HCT116 (cell line): ENCODE measurements around the gene MAP2K6.

ENCODE experiments used
- CEBPB ChIP-seq: IDR thresholded peaks from 2 replicates; pipeline ENCODE4 v1.6.1; 2012; ENCODE audit warnings: low read depth
- ELF1 ChIP-seq: IDR thresholded peaks from 2 replicates; pipeline ENCODE4 v1.6.1; 2012; ENCODE audit warnings: low read depth, borderline replicate concordance
- EZH2 ChIP-seq: fragments of 200-600 bp; sonication (generic); IDR thresholded peaks from 2 replicates; pipeline ENCODE4 v1.6.1; 2017; ENCODE audit warnings: antibody characterized with exemption, mixed run types
- EZH2phosphoT487 ChIP-seq: fragments of 200-600 bp; IDR thresholded peaks from 2 replicates; pipeline ENCODE4 v1.6.1; 2018; ENCODE audit warnings: antibody characterized with exemption, borderline replicate concordance
- POLR2A ChIP-seq: IDR thresholded peaks from 2 replicates; pipeline ENCODE4 v1.7.0; 2011; ENCODE audit warnings: borderline replicate concordance; ENCODE audit not compliant: insufficient read depth, insufficient read length; ENCODE audit errors: extremely low read depth
- POLR2AphosphoS5 ChIP-seq: IDR thresholded peaks from 2 replicates; pipeline ENCODE4 v1.6.1; 2011; ENCODE audit warnings: mild to moderate bottlenecking, low read depth, low read length, moderate library complexity
- SIN3A ChIP-seq: IDR thresholded peaks from 2 replicates; pipeline ENCODE4 v1.6.1; 2012; ENCODE audit warnings: low read depth
- SP1 ChIP-seq: IDR thresholded peaks from 2 replicates; pipeline ENCODE4 v1.6.1; 2012; ENCODE audit warnings: low read depth
- TCF7L2 ChIP-seq: IDR thresholded peaks from 2 replicates; pipeline ENCODE4 v1.7.0; 2011; ENCODE audit warnings: borderline replicate concordance, inconsistent platforms; ENCODE audit not compliant: insufficient read depth, insufficient read length; ENCODE audit errors: extremely low read depth
- ZNF274 ChIP-seq: fragments of 200-500 bp; sonication (Bioruptor generic); IDR thresholded peaks from 2 replicates; pipeline ENCODE4 v1.6.1; 2014; ENCODE audit warnings: mild to moderate bottlenecking, low read depth, low read length, inconsistent platforms
- TF ChIP-seq, protein P1 (sequence below), 3 experiments: fragments of 200-600 bp in 1 of 3; sonication (generic) in 1 of 3; IDR thresholded peaks in 2 of 3; conservative IDR thresholded peaks in 1 of 3; 2 replicates each; pipeline ENCODE4 v1.5.1; 2012 to 2017; ENCODE audit warnings: low read depth in 2 of 3, low read length in 2 of 3, antibody characterized with exemption in 1 of 3, borderline replicate concordance in 1 of 3, control low read depth in 1 of 3, mild to moderate bottlenecking in 1 of 3, mixed read lengths in 1 of 3, mixed run types in 1 of 3, moderate library complexity in 1 of 3; ENCODE audit not compliant: insufficient read depth in 1 of 3
- TF ChIP-seq, protein P2 (sequence below): IDR thresholded peaks from 2 replicates; pipeline ENCODE4 v1.6.1; 2012
- TF ChIP-seq, protein P3 (sequence below): IDR thresholded peaks from 2 replicates; pipeline ENCODE4 v1.6.1; 2012; ENCODE audit warnings: low read depth

DNA sequence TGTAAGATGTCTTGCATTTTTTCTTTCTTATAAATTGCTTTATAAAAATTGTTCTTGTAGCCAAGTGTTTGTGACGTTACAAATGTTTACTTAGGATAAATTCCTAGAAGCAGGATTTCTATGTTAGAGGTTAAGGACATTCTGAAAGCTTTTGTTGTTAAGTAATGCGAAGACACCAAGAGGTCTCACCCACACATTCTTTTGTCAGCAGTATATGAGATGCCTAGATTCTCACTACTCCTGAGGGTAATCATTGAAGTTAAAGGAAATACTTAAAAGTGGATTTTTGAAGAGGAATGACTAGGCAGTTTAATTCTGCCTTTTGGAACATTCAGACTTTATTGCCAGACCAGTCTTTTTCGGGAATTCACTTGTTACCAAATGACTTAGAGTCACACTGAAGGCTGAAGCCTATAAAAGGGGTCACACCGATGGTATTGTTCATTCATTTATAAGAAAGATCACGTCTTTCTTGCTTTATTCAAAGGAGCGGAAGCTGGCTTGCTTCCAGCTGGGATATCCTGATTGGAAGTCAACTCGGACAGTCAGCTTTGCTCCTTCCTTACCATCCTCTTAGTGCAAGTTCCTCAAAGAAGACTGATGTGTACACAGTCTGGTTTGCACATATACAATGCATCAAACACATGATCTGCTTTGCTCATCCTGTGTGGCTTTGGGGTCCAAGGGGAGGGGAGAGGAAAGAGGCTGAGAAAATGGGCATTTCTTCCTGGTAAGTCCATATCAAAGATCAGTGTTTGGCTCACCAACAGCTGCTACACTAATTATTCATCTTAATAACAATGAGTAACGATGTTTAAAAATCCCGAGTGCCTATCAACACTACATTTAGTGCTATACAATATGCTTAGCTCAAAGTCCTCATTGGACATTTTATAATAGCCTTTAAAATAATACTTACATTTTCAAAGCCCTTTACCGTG lies 160.0 kb downstream of the MAP2K6 start:
- TF ChIP-seq, protein P1, sequence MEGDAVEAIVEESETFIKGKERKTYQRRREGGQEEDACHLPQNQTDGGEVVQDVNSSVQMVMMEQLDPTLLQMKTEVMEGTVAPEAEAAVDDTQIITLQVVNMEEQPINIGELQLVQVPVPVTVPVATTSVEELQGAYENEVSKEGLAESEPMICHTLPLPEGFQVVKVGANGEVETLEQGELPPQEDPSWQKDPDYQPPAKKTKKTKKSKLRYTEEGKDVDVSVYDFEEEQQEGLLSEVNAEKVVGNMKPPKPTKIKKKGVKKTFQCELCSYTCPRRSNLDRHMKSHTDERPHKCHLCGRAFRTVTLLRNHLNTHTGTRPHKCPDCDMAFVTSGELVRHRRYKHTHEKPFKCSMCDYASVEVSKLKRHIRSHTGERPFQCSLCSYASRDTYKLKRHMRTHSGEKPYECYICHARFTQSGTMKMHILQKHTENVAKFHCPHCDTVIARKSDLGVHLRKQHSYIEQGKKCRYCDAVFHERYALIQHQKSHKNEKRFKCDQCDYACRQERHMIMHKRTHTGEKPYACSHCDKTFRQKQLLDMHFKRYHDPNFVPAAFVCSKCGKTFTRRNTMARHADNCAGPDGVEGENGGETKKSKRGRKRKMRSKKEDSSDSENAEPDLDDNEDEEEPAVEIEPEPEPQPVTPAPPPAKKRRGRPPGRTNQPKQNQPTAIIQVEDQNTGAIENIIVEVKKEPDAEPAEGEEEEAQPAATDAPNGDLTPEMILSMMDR (IDR thresholded peaks at IDR 0.05 in 2 of 3, conservative IDR thresholded peaks at IDR 0.05 in 1 of 3; ENCODE audit: borderline replicate concordance in 1 of 3, insufficient read depth in 1 of 3, low read depth in 2 of 3, low read length in 2 of 3), result no peak
- TF ChIP-seq ZNF274 (no peak), SIN3A (no peak), CEBPB (no peak), POLR2AphosphoS5 (no peak), TCF7L2 (no peak), POLR2A (no peak), EZH2phosphoT487 (no peak), EZH2 (no peak), ELF1 (no peak), SP1 (no peak)
- TF ChIP-seq, protein P2, sequence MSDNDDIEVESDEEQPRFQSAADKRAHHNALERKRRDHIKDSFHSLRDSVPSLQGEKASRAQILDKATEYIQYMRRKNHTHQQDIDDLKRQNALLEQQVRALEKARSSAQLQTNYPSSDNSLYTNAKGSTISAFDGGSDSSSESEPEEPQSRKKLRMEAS, result no peak
- TF ChIP-seq, protein P3, sequence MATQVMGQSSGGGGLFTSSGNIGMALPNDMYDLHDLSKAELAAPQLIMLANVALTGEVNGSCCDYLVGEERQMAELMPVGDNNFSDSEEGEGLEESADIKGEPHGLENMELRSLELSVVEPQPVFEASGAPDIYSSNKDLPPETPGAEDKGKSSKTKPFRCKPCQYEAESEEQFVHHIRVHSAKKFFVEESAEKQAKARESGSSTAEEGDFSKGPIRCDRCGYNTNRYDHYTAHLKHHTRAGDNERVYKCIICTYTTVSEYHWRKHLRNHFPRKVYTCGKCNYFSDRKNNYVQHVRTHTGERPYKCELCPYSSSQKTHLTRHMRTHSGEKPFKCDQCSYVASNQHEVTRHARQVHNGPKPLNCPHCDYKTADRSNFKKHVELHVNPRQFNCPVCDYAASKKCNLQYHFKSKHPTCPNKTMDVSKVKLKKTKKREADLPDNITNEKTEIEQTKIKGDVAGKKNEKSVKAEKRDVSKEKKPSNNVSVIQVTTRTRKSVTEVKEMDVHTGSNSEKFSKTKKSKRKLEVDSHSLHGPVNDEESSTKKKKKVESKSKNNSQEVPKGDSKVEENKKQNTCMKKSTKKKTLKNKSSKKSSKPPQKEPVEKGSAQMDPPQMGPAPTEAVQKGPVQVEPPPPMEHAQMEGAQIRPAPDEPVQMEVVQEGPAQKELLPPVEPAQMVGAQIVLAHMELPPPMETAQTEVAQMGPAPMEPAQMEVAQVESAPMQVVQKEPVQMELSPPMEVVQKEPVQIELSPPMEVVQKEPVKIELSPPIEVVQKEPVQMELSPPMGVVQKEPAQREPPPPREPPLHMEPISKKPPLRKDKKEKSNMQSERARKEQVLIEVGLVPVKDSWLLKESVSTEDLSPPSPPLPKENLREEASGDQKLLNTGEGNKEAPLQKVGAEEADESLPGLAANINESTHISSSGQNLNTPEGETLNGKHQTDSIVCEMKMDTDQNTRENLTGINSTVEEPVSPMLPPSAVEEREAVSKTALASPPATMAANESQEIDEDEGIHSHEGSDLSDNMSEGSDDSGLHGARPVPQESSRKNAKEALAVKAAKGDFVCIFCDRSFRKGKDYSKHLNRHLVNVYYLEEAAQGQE, result no peak
